ENCODE data around the gene ASCL5.

Gene ASCL5

GRCh38 chr1:201096977-201097856 is 29.8 kb downstream of the ASCL5 start:
- H3K4me3 ChIP-seq (ENCODE audit: low read length), result no peak overlapping the region
- H3K4me2 ChIP-seq (ENCODE audit: low read length), result no peak overlapping the region
- peaks cover 18% of the 10 kb centered on the region; the same call in 1 of the 2 replicates for H3K27me3 ChIP-seq (ENCODE audit: control insufficient read depth, low read length)
- H3K9me3 ChIP-seq (ENCODE audit: control insufficient read depth, insufficient read depth, low read length), result no peaks in the 10 kb centered on the region
- no peaks in the 10 kb centered on the region for H3K9me2 ChIP-seq (replicated peaks; ENCODE audit: control insufficient read depth, low read length)
- no peaks in the 10 kb centered on the region for H3K4me1 ChIP-seq (ENCODE audit: control insufficient read depth, low read length)
- H3K79me2 ChIP-seq (ENCODE audit: control insufficient read depth, low read length), result no peaks in the 10 kb centered on the region
- no peaks in the 10 kb centered on the region for H3F3A ChIP-seq (ENCODE audit: control insufficient read depth, insufficient read depth)
- TF ChIP-seq EZH2phosphoT487 (IDR thresholded peaks at IDR 0.05; ENCODE audit: borderline replicate concordance, low read length), result no peak
- TF ChIP-seq, protein P1, sequence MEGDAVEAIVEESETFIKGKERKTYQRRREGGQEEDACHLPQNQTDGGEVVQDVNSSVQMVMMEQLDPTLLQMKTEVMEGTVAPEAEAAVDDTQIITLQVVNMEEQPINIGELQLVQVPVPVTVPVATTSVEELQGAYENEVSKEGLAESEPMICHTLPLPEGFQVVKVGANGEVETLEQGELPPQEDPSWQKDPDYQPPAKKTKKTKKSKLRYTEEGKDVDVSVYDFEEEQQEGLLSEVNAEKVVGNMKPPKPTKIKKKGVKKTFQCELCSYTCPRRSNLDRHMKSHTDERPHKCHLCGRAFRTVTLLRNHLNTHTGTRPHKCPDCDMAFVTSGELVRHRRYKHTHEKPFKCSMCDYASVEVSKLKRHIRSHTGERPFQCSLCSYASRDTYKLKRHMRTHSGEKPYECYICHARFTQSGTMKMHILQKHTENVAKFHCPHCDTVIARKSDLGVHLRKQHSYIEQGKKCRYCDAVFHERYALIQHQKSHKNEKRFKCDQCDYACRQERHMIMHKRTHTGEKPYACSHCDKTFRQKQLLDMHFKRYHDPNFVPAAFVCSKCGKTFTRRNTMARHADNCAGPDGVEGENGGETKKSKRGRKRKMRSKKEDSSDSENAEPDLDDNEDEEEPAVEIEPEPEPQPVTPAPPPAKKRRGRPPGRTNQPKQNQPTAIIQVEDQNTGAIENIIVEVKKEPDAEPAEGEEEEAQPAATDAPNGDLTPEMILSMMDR (IDR thresholded peaks at IDR 0.05; ENCODE audit: low read depth, low read length, poor library complexity, severe bottlenecking), result no peak
- no peaks in the 10 kb centered on the region for H3K36me3 ChIP-seq (ENCODE audit: control insufficient read depth, low read length)
- no peaks in the 10 kb centered on the region for H4K20me1 ChIP-seq (ENCODE audit: control insufficient read depth, insufficient read depth, low read depth, low read length)
- no peak overlapping the region for H3K27ac ChIP-seq (ENCODE audit: low read depth, low read length)

- Histone ChIP-seq H3K4me2 (ENCODE audit: low read length) (no peak overlapping the region), H3K27me3 (ENCODE audit: control insufficient read depth, low read length) (peaks cover 15% of the 10 kb centered on the region; the same call in 1 of the 2 replicates)
Observed at GRCh38 chr1:201096041-201096461, 30.9 kb downstream of the ASCL5 start.

DNA sequence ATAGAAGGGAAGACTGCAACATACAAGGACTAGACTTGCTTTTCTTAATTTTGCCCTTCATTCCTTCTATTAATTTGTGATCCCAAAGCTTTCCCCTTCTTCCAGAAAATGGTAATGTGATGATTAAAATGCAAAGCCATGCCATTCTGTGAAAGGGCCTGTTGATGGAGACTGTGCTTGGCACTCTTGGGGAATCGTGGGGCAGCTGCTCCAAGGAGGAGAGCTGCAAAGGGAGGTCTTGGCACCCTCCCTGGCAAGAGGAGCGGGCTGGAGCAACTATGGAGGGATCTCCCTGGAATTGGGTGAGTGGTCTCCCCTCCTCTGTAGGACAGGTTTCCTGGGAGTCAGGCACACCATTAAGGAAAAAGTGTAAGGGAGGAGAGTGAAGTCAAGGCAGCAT is 31.4 kb downstream of the ASCL5 start:
- TF ChIP-seq, protein P1 (IDR thresholded peaks at IDR 0.05; ENCODE audit: low read depth, low read length, poor library complexity, severe bottlenecking), result no peak
- TF ChIP-seq EZH2phosphoT487 (IDR thresholded peaks at IDR 0.05; ENCODE audit: borderline replicate concordance, low read length), result no peak
- Histone ChIP-seq H3K9me2 (replicated peaks; ENCODE audit: control insufficient read depth, low read length) (no peaks in the 10 kb centered on the region), H3K27me3 (ENCODE audit: control insufficient read depth, low read length) (peaks cover 15% of the 10 kb centered on the region; the same call in 1 of the 2 replicates), H4K20me1 (ENCODE audit: control insufficient read depth, insufficient read depth, low read depth, low read length) (no peaks in the 10 kb centered on the region), H3K4me1 (ENCODE audit: control insufficient read depth, low read length) (no peaks in the 10 kb centered on the region), H3K4me3 (ENCODE audit: low read length) (no peak overlapping the region), H3K79me2 (ENCODE audit: control insufficient read depth, low read length) (no peaks in the 10 kb centered on the region), H3F3A (ENCODE audit: control insufficient read depth, insufficient read depth) (no peaks in the 10 kb centered on the region), H3K4me2 (ENCODE audit: low read length) (no peak overlapping the region), H3K36me3 (ENCODE audit: control insufficient read depth, low read length) (no peaks in the 10 kb centered on the region), H3K27ac (ENCODE audit: low read depth, low read length) (no peak overlapping the region), H3K9me3 (ENCODE audit: control insufficient read depth, insufficient read depth, low read length) (no peaks in the 10 kb centered on the region)

More at GRCh38 chr1:201096041-201096461, 30.9 kb downstream of the ASCL5 start:
- TF ChIP-seq, protein P1 (IDR thresholded peaks at IDR 0.05; ENCODE audit: low read depth, low read length, poor library complexity, severe bottlenecking), result no peak
- TF ChIP-seq EZH2phosphoT487 (IDR thresholded peaks at IDR 0.05; ENCODE audit: borderline replicate concordance, low read length), result no peak
- no peaks in the 10 kb centered on the region for H3F3A ChIP-seq (ENCODE audit: control insufficient read depth, insufficient read depth)
- no peak overlapping the region for H3K27ac ChIP-seq (ENCODE audit: low read depth, low read length)
- H3K4me3 ChIP-seq (ENCODE audit: low read length), result no peak overlapping the region
- H3K9me2 ChIP-seq (replicated peaks; ENCODE audit: control insufficient read depth, low read length), result no peaks in the 10 kb centered on the region
- no peaks in the 10 kb centered on the region for H3K9me3 ChIP-seq (ENCODE audit: control insufficient read depth, insufficient read depth, low read length)
- no peaks in the 10 kb centered on the region for H4K20me1 ChIP-seq (ENCODE audit: control insufficient read depth, insufficient read depth, low read depth, low read length)
- H3K36me3 ChIP-seq (ENCODE audit: control insufficient read depth, low read length), result no peaks in the 10 kb centered on the region
- H3K4me1 ChIP-seq (ENCODE audit: control insufficient read depth, low read length), result no peaks in the 10 kb centered on the region
- H3K79me2 ChIP-seq (ENCODE audit: control insufficient read depth, low read length), result no peaks in the 10 kb centered on the region
